HL-60 (cell line): ENCODE results near the gene NXPH4.

Experiments
- GABPA ChIP-seq: IDR thresholded peaks from 2 replicates; pipeline ENCODE4 v1.6.1; 2012; ENCODE audit warnings: low read depth
- POLR2AphosphoS5 ChIP-seq: IDR thresholded peaks from 2 replicates; pipeline ENCODE4 v1.6.1; 2012; ENCODE audit warnings: low read depth
- TF ChIP-seq, protein P1 (sequence below): IDR thresholded peaks from one replicate; pipeline ENCODE4 v1.5.1; 2011; ENCODE audit warnings: low read length, control low read depth, inconsistent platforms; ENCODE audit not compliant: insufficient read depth
- TF ChIP-seq, protein P2 (sequence below): IDR thresholded peaks from 2 replicates; pipeline ENCODE4 v1.6.1; 2012; ENCODE audit warnings: low read depth; ENCODE audit not compliant: insufficient replicate concordance

DNA sequence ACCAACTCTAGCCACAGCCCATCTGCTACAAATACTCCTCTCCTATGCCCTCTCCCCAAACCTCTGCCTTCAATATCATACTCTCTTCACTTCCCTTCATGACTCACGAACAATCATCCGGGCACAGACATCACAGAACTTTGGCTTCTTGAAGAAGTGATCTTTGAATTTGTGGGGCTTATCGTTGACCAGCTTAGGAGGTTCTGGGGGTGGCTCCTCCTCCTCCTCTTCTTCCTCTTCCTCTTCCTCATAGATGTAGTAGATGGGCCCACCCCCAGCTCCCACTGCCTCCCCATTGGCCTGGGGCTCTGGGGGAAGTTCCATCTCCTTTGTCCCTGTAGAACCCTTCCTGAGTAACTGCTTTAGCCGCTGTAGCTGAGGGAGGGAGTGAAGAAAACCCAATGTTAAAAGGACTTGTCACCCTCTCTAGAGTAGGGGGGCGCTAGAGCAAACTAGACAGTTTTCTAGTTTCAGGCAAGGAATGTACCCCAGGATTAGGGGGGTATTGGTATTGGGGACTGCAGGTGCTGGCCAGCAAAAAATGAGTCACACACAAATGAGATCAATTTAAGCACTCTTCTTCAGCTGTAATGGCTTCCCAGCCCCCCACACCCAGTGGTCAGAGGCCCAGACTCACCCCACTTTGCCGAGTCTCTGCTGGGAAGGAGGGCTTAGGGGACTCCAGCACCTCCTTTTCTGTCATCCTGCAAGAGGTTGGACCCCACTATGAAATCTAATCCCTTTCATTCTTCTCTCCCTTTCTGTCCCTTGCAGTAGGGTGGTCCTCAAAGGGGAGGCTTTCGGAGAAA is 32.5 kb downstream of the NXPH4 start:
- TF ChIP-seq GABPA (peak; percentile 66; the same call in 1 of the 2 replicates), POLR2AphosphoS5 (peak; percentile 25)
- TF ChIP-seq, protein P1, sequence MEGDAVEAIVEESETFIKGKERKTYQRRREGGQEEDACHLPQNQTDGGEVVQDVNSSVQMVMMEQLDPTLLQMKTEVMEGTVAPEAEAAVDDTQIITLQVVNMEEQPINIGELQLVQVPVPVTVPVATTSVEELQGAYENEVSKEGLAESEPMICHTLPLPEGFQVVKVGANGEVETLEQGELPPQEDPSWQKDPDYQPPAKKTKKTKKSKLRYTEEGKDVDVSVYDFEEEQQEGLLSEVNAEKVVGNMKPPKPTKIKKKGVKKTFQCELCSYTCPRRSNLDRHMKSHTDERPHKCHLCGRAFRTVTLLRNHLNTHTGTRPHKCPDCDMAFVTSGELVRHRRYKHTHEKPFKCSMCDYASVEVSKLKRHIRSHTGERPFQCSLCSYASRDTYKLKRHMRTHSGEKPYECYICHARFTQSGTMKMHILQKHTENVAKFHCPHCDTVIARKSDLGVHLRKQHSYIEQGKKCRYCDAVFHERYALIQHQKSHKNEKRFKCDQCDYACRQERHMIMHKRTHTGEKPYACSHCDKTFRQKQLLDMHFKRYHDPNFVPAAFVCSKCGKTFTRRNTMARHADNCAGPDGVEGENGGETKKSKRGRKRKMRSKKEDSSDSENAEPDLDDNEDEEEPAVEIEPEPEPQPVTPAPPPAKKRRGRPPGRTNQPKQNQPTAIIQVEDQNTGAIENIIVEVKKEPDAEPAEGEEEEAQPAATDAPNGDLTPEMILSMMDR, result no peak
- TF ChIP-seq, protein P2, sequence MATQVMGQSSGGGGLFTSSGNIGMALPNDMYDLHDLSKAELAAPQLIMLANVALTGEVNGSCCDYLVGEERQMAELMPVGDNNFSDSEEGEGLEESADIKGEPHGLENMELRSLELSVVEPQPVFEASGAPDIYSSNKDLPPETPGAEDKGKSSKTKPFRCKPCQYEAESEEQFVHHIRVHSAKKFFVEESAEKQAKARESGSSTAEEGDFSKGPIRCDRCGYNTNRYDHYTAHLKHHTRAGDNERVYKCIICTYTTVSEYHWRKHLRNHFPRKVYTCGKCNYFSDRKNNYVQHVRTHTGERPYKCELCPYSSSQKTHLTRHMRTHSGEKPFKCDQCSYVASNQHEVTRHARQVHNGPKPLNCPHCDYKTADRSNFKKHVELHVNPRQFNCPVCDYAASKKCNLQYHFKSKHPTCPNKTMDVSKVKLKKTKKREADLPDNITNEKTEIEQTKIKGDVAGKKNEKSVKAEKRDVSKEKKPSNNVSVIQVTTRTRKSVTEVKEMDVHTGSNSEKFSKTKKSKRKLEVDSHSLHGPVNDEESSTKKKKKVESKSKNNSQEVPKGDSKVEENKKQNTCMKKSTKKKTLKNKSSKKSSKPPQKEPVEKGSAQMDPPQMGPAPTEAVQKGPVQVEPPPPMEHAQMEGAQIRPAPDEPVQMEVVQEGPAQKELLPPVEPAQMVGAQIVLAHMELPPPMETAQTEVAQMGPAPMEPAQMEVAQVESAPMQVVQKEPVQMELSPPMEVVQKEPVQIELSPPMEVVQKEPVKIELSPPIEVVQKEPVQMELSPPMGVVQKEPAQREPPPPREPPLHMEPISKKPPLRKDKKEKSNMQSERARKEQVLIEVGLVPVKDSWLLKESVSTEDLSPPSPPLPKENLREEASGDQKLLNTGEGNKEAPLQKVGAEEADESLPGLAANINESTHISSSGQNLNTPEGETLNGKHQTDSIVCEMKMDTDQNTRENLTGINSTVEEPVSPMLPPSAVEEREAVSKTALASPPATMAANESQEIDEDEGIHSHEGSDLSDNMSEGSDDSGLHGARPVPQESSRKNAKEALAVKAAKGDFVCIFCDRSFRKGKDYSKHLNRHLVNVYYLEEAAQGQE, result no peak
